Smooth muscle cell (in vitro differentiated cells): ENCODE measurements around the gene EGFLAM. TPM values are rescaled to one million over a fixed set of nuclear protein-coding genes. Genes with fewer than 3 reads are reported as not detected.

ENCODE experiments used
- DNase-seq: peaks from one replicate; lab custom pipeline; 2025; ENCODE audit not compliant: unreplicated experiment; lab: John Stamatoyannopoulos, UW
- H2AFZ ChIP-seq: fragments of 200-600 bp; sonication (generic); 2 replicates; pipeline ENCODE4 v1.6.0; 2016; ENCODE audit warnings: antibody characterized with exemption, low read depth, mild to moderate bottlenecking
- H3F3A ChIP-seq: fragments of 200-600 bp; sonication (generic); 2 replicates; pipeline ENCODE4 v1.6.0; 2017; ENCODE audit warnings: antibody characterized with exemption, low read depth
- H3K27ac ChIP-seq: fragments of 200-600 bp; sonication (generic); 2 replicates; pipeline ENCODE4 v1.5.1; 2016; ENCODE audit warnings: low read depth, mild to moderate bottlenecking
- H3K27me3 ChIP-seq: fragments of 200-600 bp; sonication (generic); 2 replicates; pipeline ENCODE4 v1.6.1; 2016; ENCODE audit warnings: low read depth, mild to moderate bottlenecking
- H3K36me3 ChIP-seq: fragments of 200-600 bp; sonication (generic); 2 replicates; pipeline ENCODE4 v1.5.1; 2016; ENCODE audit warnings: low read depth
- H3K4me1 ChIP-seq: fragments of 200-600 bp; sonication (generic); 2 replicates; pipeline ENCODE4 v1.5.1; 2016; ENCODE audit warnings: low read depth
- H3K4me2 ChIP-seq: fragments of 200-600 bp; sonication (generic); 2 replicates; pipeline ENCODE4 v1.6.0; 2016; ENCODE audit warnings: mild to moderate bottlenecking
- H3K4me3 ChIP-seq: fragments of 200-600 bp; sonication (generic); 2 replicates; pipeline ENCODE4 v1.5.1; 2016; ENCODE audit warnings: mild to moderate bottlenecking
- H3K79me2 ChIP-seq: fragments of 200-600 bp; sonication (generic); 2 replicates; pipeline ENCODE4 v1.6.0; 2016; ENCODE audit warnings: low read depth, mild to moderate bottlenecking
- H3K9ac ChIP-seq: fragments of 200-600 bp; sonication (generic); 2 replicates; pipeline ENCODE4 v1.6.0; 2016; ENCODE audit warnings: low read depth
- H3K9me3 ChIP-seq: fragments of 200-600 bp; sonication (generic); replicated peaks from 2 replicates; pipeline ENCODE4 v1.5.1; 2016; ENCODE audit warnings: low read depth
- H4K20me1 ChIP-seq: fragments of 200-600 bp; sonication (generic); 2 replicates; pipeline ENCODE4 v1.6.0; 2016; ENCODE audit warnings: low read depth
- CTCF ChIP-seq: fragments of 200-600 bp; sonication (generic); IDR thresholded peaks from 2 replicates; pipeline ENCODE4 v1.5.1; 2017; ENCODE audit warnings: borderline replicate concordance, mild to moderate bottlenecking, antibody characterized with exemption; ENCODE audit not compliant: insufficient read depth, poor library complexity, severe bottlenecking
- WGBS: methylation state at CpG from one replicate; pipeline ENCODE4 v1.1.7; 2016; ENCODE audit warnings: low lambda C conversion rate; 5-methylcytosine and 5-hydroxymethylcytosine counted together
- polyA plus RNA-seq: library from polyadenylated mRNA; unstranded; fragments of >200 nt; fragmentation: Nextera tagmentation; extraction: Ambion mirVana; gene quantifications from 2 replicates; pipeline ENCODE4 v1.2.1, GENCODE V29; 2016
- total RNA-seq: library from RNA; depleted of rRNA; stranded (reverse); fragments of >200 nt; gene quantifications from 2 replicates; pipeline ENCODE4 v1.2.3, GENCODE V29; 2014

Gene EGFLAM
- total and polyA plus RNA-seq, 2 experiments from 2014 or later: 103 to 194 TPM

GRCh38 chr5:38211354-38211710 is 47.0 kb upstream of the EGFLAM start:
- Histone ChIP-seq H2AFZ (peak overlapping the region; percentile 63), H3K27me3 (no peaks in the 10 kb centered on the region), H4K20me1 (no peaks in the 10 kb centered on the region), H3K9ac (no peak overlapping the region), H3K4me2 (no peak overlapping the region), H3F3A (no peaks in the 10 kb centered on the region), H3K9me3 (no peaks in the 10 kb centered on the region), H3K79me2 (no peaks in the 10 kb centered on the region), H3K36me3 (no peaks in the 10 kb centered on the region), H3K27ac (no peak overlapping the region), H3K4me1 (no peaks in the 10 kb centered on the region), H3K4me3 (no peak overlapping the region)
- no peak for TF ChIP-seq CTCF
- 20% methylated on average over 6 of the region's 6 CpGs for WGBS
- DNase-seq: no peak

- DNase-seq: no peak
- no peaks in the 10 kb centered on the region for H3K36me3 ChIP-seq
- no peak for TF ChIP-seq CTCF
- H3K4me3 ChIP-seq: no peak overlapping the region
- no peaks in the 10 kb centered on the region for H3K79me2 ChIP-seq
- H3K9me3 ChIP-seq: no peaks in the 10 kb centered on the region
- H3K27ac ChIP-seq: no peak overlapping the region
- no peak overlapping the region for H3K9ac ChIP-seq
- no peak overlapping the region for H3K4me2 ChIP-seq
- no peaks in the 10 kb centered on the region for H4K20me1 ChIP-seq
- no peak overlapping the region for H2AFZ ChIP-seq
- no peaks in the 10 kb centered on the region for H3K4me1 ChIP-seq
- no peaks in the 10 kb centered on the region for H3K27me3 ChIP-seq
- no peaks in the 10 kb centered on the region for H3F3A ChIP-seq
Observed at GRCh38 chr5:38212307-38212706, 46.1 kb upstream of the EGFLAM start.

GRCh38 chr5:38226091-38226490 is 32.3 kb upstream of the EGFLAM start:
- WGBS: 22% methylated on average over 7 of the region's 7 CpGs
- H3K9ac ChIP-seq: no peak overlapping the region

More at GRCh38 chr5:38226091-38226490, 32.3 kb upstream of the EGFLAM start:
- peaks cover 9% of the 10 kb centered on the region for H3K4me1 ChIP-seq
- H3K27ac ChIP-seq: peak overlapping the region; percentile 30
- H3K9me3 ChIP-seq: no peaks in the 10 kb centered on the region
- no peak overlapping the region for H3K4me3 ChIP-seq
- no peaks in the 10 kb centered on the region for H3K36me3 ChIP-seq
- H3K4me2 ChIP-seq: peak overlapping the region; percentile 44
- no peak for TF ChIP-seq CTCF
- H4K20me1 ChIP-seq: no peaks in the 10 kb centered on the region
- no peaks in the 10 kb centered on the region for H3K27me3 ChIP-seq
- H2AFZ ChIP-seq: no peak overlapping the region
- no peak for DNase-seq
- no peaks in the 10 kb centered on the region for H3K79me2 ChIP-seq
- peaks cover 6% of the 10 kb centered on the region for H3F3A ChIP-seq
